ENCODE data around the gene GALM. TPM values are rescaled to one million over a fixed set of nuclear protein-coding genes. Genes with fewer than 3 reads are reported as not detected.
"Not testable (repeated sequence)": the region's sequence is repeated elsewhere in the genome, so short reads cannot be mapped to it uniquely, and the experiment has no call there.

The GALM gene
- total RNA-seq, 1 donor from 2014 or later, result 8.3 TPM

DNA sequence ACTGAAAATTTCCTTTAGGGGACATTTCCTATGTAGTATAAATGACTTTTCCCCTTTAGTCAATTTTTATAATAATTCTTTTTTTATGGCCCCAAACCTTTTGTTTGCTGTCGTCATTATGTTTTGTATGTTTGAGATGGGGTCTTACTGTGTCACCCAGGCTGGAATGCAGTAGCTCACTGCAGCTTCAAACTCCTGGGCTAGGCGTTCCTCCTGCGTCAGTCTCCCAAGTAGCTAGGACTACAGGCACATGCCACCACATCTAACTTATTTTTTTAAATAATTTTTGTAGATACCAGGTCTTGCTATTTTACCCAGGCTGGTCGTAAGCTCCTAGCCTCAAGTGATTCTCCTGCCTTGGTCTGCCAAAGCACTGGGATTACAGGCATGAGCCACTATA is 30.8 kb upstream of the GALM start:
- DNase-seq (ENCODE audit: low read depth), result no peak
- H3K4me3 ChIP-seq (ENCODE audit: low read depth, low read length), result no peak overlapping the region
- no peak for TF ChIP-seq CTCF (conservative IDR thresholded peaks at IDR 0.05; ENCODE audit: low read depth, low read length)

DNA sequence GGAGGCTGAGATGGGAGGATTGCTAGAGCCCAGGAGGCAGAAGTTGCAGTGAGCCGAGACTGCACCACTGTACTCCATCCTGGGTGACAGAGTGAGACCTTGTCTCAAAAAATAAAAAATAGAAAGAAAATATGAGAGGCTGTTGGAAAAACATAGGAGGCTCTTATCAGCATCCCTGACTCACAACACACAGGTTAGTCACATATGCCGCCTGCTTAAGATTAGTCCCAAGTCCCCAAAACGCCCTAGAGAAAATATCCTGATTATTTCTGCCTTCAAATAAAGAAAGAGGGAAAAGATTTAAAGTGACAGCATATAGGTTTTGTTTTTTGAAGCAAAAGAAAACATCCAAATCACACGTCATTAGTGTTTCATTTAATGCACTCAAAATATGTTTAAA is 29.8 kb upstream of the GALM start:
- no peak for DNase-seq (ENCODE audit: low read depth)
- H3K4me3 ChIP-seq (ENCODE audit: low read depth, low read length), result no peak overlapping the region
- TF ChIP-seq CTCF (conservative IDR thresholded peaks at IDR 0.05; ENCODE audit: low read depth, low read length), result no peak

DNA sequence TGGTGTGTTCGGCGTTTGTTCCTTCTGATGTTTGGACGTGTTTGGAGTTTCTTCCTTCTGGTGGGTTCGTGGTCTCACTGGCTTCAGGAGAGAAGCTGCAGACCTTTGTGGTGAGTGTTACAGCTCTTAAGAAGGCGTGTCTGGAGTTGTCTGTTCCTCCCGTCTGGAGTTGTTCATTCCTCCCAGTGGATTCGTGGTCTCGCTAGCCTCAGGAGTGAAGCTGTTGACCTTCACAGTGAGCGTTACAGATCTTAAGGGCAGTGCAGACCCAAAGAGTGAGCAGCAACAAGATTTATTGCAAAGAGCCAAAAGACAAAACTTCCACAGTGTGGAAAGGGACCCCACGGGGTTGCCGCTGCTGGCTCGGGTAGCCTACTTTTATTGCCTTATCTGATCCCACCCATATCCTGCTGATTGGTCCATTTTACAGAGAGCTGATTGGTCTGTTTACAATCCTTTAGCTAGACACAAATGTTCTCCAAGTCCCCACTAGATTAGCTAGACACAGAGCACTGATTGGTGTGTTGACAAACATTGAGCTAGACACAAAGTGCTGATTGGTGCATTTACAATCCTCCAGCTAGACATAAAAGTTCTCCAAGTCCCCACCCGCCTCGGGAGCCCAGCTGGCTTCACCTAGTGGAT is 23.4 kb upstream of the GALM start:
- not testable (repeated sequence) for DNase-seq (ENCODE audit: low read depth); H3K4me3 ChIP-seq (ENCODE audit: low read depth, low read length)

- no peak overlapping the region for H3K4me3 ChIP-seq (ENCODE audit: low read depth, low read length)
- DNase-seq (ENCODE audit: low read depth), result no peak
- TF ChIP-seq CTCF (conservative IDR thresholded peaks at IDR 0.05; ENCODE audit: low read depth, low read length), result no peak
Measured at GRCh38 chr2:38643021-38643671, 22.8 kb upstream of the GALM start.

- DNase-seq (ENCODE audit: low read depth), result not testable (repeated sequence)
Measured at GRCh38 chr2:38643683-38644511, 22.0 kb upstream of the GALM start.

DNA sequence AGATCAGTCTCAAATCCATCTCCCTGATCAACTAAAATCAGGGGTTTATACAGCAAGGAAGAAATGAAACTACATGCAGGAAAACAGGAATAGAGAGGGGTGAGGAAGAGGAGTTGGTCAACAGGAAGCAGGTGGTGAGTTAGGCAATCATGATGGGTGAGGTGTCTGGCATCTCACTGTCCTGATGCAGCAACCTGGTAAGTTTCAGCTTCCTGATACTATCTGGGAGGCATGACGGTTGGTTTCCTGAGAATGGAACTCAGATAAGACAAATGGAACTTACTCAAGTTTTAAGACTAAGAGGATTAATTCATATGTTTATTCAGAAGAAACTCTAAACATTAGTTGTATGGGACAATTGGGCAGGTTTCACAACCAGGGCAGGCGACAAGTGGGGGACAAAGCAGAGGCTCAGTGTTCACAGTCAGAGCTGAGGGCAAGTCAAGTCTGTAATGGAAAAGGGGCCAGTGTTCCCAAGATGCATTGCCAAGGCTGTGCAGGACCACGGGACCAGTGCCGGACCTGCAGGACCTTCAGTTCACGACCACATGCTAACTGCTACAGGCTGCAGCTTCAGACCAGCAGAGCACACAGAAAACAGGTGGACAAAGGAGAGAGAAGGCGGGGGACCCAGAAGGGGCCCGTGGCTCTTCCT is 17.7 kb upstream of the GALM start:
- no peak for TF ChIP-seq CTCF (conservative IDR thresholded peaks at IDR 0.05; ENCODE audit: low read depth, low read length)
- no peak for DNase-seq (ENCODE audit: low read depth)
- H3K4me3 ChIP-seq (ENCODE audit: low read depth, low read length), result no peak overlapping the region

More at GRCh38 chr2:38643683-38644511, 22.0 kb upstream of the GALM start:
- H3K4me3 ChIP-seq (ENCODE audit: low read depth, low read length), result not testable (repeated sequence)

- DNase-seq (ENCODE audit: low read depth), result no peak
- TF ChIP-seq CTCF (conservative IDR thresholded peaks at IDR 0.05; ENCODE audit: low read depth, low read length), result no peak
- no peak overlapping the region for H3K4me3 ChIP-seq (ENCODE audit: low read depth, low read length)
Measured at GRCh38 chr2:38649176-38649728, 16.7 kb upstream of the GALM start.

All from epithelial cell of proximal tubule (primary cell).